Pulmonary artery endothelial cell (primary cell): ENCODE data around the gene SMAP1. TPM values are rescaled to one million over a fixed set of nuclear protein-coding genes. Genes with fewer than 3 reads are reported as not detected.

ENCODE experiments used
- DNase-seq: peaks from one replicate; pipeline ENCODE4 v3.0.0-alpha.2; 2011; ENCODE audit warnings: low read depth, low spot score
- total RNA-seq: library from RNA; depleted of rRNA; stranded (reverse); fragments of >200 nt; gene quantifications from 2 replicates; pipeline ENCODE4 v1.2.3, GENCODE V29; 2014

Gene SMAP1
- 18.6 and 21.7 TPM in 2 replicates for total RNA-seq

GRCh38 chr6:70667711-70668498 is at the start of gene SMAP1:
Gene SMAP1 (plus strand): TSS chr6:70667883. CDS start chr6:70668024, 141 bp downstream.
- DNase-seq: peak; percentile 39

DNA sequence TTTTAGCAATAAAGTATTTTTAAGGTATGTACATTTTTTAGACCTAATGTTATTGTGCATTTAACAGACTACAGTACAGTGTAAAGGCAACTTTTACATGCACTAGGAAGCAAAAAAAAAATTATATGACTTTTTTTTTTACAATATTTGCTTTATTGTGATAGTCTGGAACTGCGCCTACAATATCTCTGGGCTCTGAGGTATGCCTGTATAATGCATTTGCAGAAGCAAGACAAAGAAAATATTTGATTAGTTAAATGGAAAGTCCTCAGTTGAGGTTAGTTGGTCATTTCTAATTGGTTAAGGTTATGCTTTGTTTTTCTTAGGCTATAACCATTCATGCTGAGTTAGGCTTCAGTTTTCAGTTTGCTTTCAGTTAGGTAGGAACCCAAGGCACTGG is 46.9 kb upstream of the SMAP1 start:
- DNase-seq: no peak

GRCh38 chr6:70622461-70622860 is 45.2 kb upstream of the SMAP1 start:
- DNase-seq: no peak

GRCh38 chr6:70625436-70625835 is 42.2 kb upstream of the SMAP1 start:
- DNase-seq: no peak

- DNase-seq: no peak
Observed at GRCh38 chr6:70627500-70628254, 40.0 kb upstream of the SMAP1 start.

- no peak for DNase-seq
Observed at GRCh38 chr6:70629929-70630328, 37.8 kb upstream of the SMAP1 start.

DNA sequence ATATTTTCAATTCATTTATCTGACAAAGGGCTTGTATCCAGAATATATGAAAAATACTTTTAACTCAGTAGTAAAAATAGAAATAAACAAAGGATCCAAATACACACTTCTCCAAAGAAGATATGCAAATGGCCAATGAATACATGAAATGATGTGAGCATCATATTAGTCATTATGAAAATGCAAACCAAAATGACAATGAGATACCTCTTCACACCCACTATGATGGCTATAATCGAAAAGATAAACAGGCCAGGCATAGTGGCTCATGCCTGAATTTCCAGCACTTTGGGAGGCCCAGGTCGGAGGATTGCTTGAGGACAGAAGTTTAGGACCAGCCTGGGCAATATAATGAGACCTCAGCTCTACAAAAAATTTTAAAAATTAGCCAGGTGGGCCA is 33.8 kb upstream of the SMAP1 start:
- no peak for DNase-seq

- no peak for DNase-seq
Observed at GRCh38 chr6:70636596-70636995, 31.1 kb upstream of the SMAP1 start.

DNA sequence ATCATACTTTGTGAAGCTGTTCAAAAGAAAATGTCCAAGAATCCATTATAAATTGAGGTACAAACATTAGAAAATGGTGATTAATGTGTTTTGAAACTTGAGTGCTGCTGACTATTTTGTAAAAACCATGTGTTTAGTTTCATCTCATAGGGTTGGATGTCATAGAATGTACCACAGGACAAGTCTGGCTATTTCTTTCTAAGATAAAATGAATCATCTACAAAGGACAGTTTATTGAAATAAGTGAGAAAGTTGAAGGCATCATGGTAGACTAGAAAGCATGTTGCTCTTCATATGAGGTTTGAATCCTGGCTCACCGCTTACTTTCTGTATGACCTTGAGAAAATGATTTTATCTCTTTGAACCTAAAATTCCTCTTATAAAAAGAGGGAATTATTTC is 29.2 kb upstream of the SMAP1 start:
- no peak for DNase-seq

DNA sequence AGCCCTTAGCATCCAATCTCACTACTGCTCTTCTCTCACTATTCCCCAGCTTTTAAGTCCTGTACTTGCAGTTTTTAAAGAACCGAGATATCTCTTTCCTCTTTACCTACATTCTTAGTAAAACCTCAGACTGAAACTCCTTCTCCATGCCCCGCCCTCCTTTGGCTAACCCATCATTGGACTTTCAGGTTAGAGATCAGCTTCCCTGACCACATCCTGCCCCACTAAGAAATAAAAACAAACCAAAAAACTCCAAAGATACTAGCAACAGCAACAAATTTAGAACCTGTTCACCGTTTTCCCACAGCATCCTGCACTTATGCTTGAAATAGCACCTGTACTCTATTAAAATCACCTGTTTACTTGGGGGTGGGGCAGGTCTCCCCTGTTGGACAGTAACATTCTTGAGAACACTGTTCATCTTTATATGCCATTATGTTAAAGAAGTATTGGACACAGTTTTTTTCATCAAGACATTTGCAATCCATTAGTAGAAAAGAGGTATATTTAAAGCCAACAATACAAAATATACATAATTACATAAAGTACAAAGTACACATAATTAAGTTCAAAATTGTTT is 16.3 kb upstream of the SMAP1 start:
- DNase-seq: no peak

GRCh38 chr6:70652216-70652615 is 15.5 kb upstream of the SMAP1 start:
- DNase-seq: no peak

GRCh38 chr6:70657706-70658105 is 10.0 kb upstream of the SMAP1 start:
- DNase-seq: no peak

GRCh38 chr6:70663881-70664466 is 3.7 kb upstream of the SMAP1 start:
- no peak for DNase-seq

DNA sequence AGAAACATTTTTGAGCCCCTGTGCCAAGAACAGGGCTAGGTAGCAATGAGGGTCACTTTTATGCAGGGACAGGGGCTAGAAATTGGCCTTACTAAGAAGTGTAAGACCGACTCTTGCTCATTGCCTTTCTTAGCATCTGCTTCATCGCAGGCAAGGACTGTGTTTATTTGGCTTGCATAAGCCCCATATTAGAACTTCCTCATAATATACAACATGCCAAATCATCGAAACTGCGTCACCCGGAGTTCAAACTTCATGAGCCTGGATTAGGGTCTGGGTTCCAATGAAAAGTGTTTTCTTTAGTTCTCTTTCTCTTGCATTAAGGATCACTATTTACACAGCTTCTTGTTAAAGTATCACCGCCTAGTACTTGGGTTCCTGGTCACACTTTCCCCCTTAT is 977 bp upstream of the SMAP1 start:
- no peak for DNase-seq

GRCh38 chr6:70667256-70667710 is 400 bp upstream of the SMAP1 start:
- DNase-seq: no peak

GRCh38 chr6:70668499-70668812 is 773 bp downstream of the SMAP1 start:
- DNase-seq: no peak

DNA sequence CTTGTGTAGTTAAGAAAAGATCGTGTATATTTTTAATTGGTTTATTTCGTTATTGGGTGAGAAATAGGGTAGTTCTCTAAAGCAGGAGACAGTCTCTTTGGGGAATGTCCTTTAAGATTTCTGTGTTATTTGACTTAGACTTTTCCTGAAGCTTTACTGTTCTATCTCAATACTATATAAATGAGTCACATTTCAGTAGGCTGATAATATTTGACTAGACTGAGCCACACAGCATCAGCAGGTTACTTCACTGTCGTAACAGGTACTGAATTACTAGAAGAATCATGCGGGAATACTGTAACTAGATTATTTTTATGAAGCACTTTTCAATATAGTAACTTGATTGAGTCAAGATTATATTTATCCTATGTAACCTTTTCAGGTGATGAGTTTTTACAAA is 1.4 kb downstream of the SMAP1 start:
- no peak for DNase-seq

DNA sequence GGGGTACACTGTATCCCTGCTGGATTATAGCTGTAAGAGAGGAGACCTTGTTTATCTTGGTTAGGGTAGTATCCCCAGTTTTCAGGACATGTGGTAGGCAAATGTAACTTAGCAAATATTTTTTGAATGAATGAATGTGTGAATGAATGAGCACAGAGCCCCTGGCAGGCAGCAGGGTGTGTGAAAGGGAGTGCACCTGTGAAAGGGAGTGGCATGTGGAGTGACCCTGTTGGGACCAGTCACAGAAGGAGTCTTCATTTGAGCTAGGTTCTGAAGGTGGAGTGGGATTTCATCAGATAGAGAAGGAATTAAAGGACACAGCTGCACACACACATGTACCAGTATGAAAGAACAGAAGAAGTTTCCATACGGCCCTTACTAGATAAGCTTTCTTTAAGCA is 4.9 kb downstream of the SMAP1 start:
- no peak for DNase-seq

GRCh38 chr6:70673054-70673453 is 5.4 kb downstream of the SMAP1 start:
- DNase-seq: no peak

- DNase-seq: no peak
Observed at GRCh38 chr6:70673601-70674000, 5.9 kb downstream of the SMAP1 start.

DNA sequence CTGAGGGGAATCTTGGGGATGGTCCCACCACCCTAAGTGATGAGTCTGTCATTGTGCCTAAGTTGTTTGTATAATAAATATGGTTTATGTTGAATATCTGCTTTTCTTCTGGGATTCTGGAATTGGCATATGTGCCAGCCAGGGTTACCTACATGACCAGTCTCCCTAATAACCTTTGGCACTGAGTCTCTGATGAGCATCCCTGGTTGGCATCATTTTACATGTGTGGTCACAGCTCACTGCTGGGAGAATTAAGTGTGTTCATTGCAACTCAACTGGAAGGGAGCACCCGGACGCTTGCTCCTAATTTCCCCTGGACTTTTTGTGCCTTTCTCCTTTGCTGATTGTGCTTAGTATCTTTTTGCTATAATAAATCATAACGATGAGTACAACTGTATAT is 8.1 kb downstream of the SMAP1 start:
- no peak for DNase-seq

GRCh38 chr6:70676821-70677220 is 9.1 kb downstream of the SMAP1 start:
- DNase-seq: no peak
